GM21423 (cell line): ENCODE data around the gene GXYLT2.

Experiments used
- ATAC-seq: cut with Tn5 transposase; IDR thresholded peaks from one replicate; pipeline ENCODE4 v1.9.1; 2021; ENCODE audit warnings: mild to moderate bottlenecking, moderate library complexity; ENCODE audit not compliant: unreplicated experiment

Gene GXYLT2

GRCh38 chr3:73007992-73008712, 120.3 kb downstream of the GXYLT2 start:
- ATAC-seq: no peak

- ATAC-seq: no peak
Observed at GRCh38 chr3:73009008-73009407, 121.2 kb downstream of the GXYLT2 start.

GRCh38 chr3:73009750-73010149, 121.9 kb downstream of the GXYLT2 start:
- ATAC-seq: no peak

- ATAC-seq: no peak
Observed at GRCh38 chr3:73010158-73010557, 122.3 kb downstream of the GXYLT2 start.

GRCh38 chr3:73018298-73018697, 130.5 kb downstream of the GXYLT2 start:
- no peak for ATAC-seq

- ATAC-seq: no peak
Observed at GRCh38 chr3:73018790-73019441, 131.1 kb downstream of the GXYLT2 start.

- ATAC-seq: no peak
Observed at GRCh38 chr3:73021301-73021835, 133.5 kb downstream of the GXYLT2 start.

- ATAC-seq: no peak
Observed at GRCh38 chr3:73024836-73025235, 137.0 kb downstream of the GXYLT2 start.

- ATAC-seq: no peak
Observed at GRCh38 chr3:73026111-73026759, 138.4 kb downstream of the GXYLT2 start.
